ENCODE measurements around the gene PSTPIP1. TPM values are rescaled to one million over a fixed set of nuclear protein-coding genes. Genes with fewer than 3 reads are reported as not detected.

Gene PSTPIP1
- total RNA-seq, 2 experiments from 2014 or later, result 1.5 to 27.4 TPM

DNA sequence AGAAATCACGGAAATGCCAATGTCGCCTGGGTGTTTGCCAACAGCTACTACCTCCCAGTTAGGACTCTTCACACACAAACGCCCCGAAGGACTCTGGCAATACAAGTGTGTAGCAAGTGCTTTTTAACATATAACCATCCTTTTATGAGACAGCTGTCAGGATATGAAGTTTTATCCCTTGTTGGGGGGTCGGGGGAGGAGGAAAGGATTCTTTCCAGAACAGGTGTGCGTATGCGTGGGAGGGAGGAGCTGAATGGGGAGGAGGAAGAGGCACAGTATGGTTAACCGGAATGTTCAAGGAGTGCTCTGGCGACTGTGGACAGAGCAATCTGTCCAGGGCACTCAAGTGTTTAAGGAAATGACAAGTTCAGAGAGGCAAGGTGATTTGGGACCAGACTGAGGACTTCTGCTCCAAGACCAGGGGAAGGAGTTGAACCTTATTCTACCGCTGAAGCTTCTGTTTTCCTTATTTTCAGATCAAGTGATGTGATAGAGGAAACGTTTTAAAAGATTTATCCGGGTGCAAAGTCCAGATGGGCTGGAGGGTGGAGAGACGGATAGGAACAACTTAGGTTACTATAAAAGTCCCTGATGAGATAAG is 74.7 kb downstream of the PSTPIP1 start:
- no peaks in the 10 kb centered on the region; the same call in 1 of the 2 replicates for H3K79me2 ChIP-seq (ENCODE audit: insufficient read depth, low read depth, low read length)
- H4K20me1 ChIP-seq (ENCODE audit: insufficient read depth, low read length), result 0 out of 2 replicates have a peak, but pooled peaks cover 4% of the 10 kb centered on the region
- POLR2A ChIA-PET, result interaction anchor here (0.5 to 2.9 kb wide), 2 partner anchors 12 to 83 kb away, joined by 3 to 21 read pairs; no protein-coding TSS in a partner anchor
- H3K4me2 ChIP-seq (ENCODE audit: low read length), result peak overlapping the region; percentile 91
- no peak overlapping the region for H3K27ac ChIP-seq (ENCODE audit: low read depth, low read length, poor library complexity, severe bottlenecking)
- H3K9me3 ChIP-seq (ENCODE audit: low read length), result no peaks in the 10 kb centered on the region
- TF ChIP-seq, protein P1, sequence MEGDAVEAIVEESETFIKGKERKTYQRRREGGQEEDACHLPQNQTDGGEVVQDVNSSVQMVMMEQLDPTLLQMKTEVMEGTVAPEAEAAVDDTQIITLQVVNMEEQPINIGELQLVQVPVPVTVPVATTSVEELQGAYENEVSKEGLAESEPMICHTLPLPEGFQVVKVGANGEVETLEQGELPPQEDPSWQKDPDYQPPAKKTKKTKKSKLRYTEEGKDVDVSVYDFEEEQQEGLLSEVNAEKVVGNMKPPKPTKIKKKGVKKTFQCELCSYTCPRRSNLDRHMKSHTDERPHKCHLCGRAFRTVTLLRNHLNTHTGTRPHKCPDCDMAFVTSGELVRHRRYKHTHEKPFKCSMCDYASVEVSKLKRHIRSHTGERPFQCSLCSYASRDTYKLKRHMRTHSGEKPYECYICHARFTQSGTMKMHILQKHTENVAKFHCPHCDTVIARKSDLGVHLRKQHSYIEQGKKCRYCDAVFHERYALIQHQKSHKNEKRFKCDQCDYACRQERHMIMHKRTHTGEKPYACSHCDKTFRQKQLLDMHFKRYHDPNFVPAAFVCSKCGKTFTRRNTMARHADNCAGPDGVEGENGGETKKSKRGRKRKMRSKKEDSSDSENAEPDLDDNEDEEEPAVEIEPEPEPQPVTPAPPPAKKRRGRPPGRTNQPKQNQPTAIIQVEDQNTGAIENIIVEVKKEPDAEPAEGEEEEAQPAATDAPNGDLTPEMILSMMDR (conservative IDR thresholded peaks at IDR 0.05; ENCODE audit: low read length), result no peak
- TF ChIP-seq EZH2phosphoT487 (IDR thresholded peaks at IDR 0.05; ENCODE audit: borderline replicate concordance, low read depth, low read length), result no peak
- no peaks in the 10 kb centered on the region for H3K9me2 ChIP-seq (ENCODE audit: insufficient read depth, low read length)
- no TSS peak for BruUV-seq (replicated peaks)
- H2AFZ ChIP-seq (ENCODE audit: low read length), result no peak overlapping the region
- H3K36me3 ChIP-seq (ENCODE audit: insufficient read depth, low read length), result no peaks in the 10 kb centered on the region
- CTCF ChIA-PET (ENCODE audit: unreplicated experiment), result no interaction called here
- intact Hi-C loops (cut with micrococcal nuclease; ENCODE audit: unreplicated experiment), result no loop called here
- peaks cover 25% of the 10 kb centered on the region for H3K4me1 ChIP-seq (ENCODE audit: insufficient read depth, low read length, poor library complexity, severe bottlenecking)
- no peak for DNase-seq (ENCODE audit: low spot score)
- H3K4me3 ChIP-seq (ENCODE audit: low read depth, low read length, poor library complexity, severe bottlenecking), result peak overlapping the region; percentile 71

DNA sequence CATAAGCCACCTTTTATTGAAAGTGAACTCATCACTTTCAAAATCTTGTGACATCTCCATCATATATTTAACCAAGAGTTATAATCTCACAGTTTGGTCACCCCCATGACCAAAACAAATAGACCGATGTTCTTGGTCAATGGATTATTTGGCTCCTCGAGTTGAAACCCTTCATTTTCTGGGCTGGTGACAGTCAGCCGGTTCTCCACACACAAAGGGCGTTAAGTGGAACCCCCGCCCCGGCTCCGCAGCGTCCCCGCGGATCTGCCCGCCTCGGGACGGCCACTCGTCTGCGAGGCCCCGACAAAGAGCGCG is 75.2 kb downstream of the PSTPIP1 start:
- BruUV-seq (replicated peaks), result no TSS peak
- H2AFZ ChIP-seq (ENCODE audit: low read length), result no peak overlapping the region; the same call in 1 of the 2 replicates
- H3K4me3 ChIP-seq (ENCODE audit: low read depth, low read length, poor library complexity, severe bottlenecking), result peak overlapping the region; percentile 71
- no peak overlapping the region for H3K27ac ChIP-seq (ENCODE audit: low read depth, low read length, poor library complexity, severe bottlenecking)
- no peaks in the 10 kb centered on the region for H3K9me3 ChIP-seq (ENCODE audit: low read length)
- DNase-seq (ENCODE audit: low spot score), result no peak
- H3K79me2 ChIP-seq (ENCODE audit: insufficient read depth, low read depth, low read length), result no peaks in the 10 kb centered on the region; the same call in 1 of the 2 replicates
- intact Hi-C loops (cut with micrococcal nuclease; ENCODE audit: unreplicated experiment), result no loop called here
- no peak for TF ChIP-seq EZH2phosphoT487 (IDR thresholded peaks at IDR 0.05; ENCODE audit: borderline replicate concordance, low read depth, low read length)
- TF ChIP-seq, protein P1 (conservative IDR thresholded peaks at IDR 0.05; ENCODE audit: low read length), result no peak
- H3K9me2 ChIP-seq (ENCODE audit: insufficient read depth, low read length), result no peaks in the 10 kb centered on the region
- H4K20me1 ChIP-seq (ENCODE audit: insufficient read depth, low read length), result 0 out of 2 replicates have a peak, but pooled peaks cover 4% of the 10 kb centered on the region
- H3K4me2 ChIP-seq (ENCODE audit: low read length), result peak overlapping the region; percentile 91
- CTCF ChIA-PET (ENCODE audit: unreplicated experiment), result no interaction called here
- POLR2A ChIA-PET, result interaction anchor here (2.9 kb wide), 1 partner anchor 12 kb away, joined by 21 read pairs; no protein-coding TSS in a partner anchor
- no peaks in the 10 kb centered on the region for H3K36me3 ChIP-seq (ENCODE audit: insufficient read depth, low read length)
- H3K4me1 ChIP-seq (ENCODE audit: insufficient read depth, low read length, poor library complexity, severe bottlenecking), result peaks cover 25% of the 10 kb centered on the region

All from OCI-LY7 (cell line).